PC-9 (cell line): ENCODE data around the gene TANC1. TPM values are rescaled to one million over a fixed set of nuclear protein-coding genes. Genes with fewer than 3 reads are reported as not detected.

ENCODE experiments used
- BruUV-seq: library from RNA; stranded (reverse); fragments of 400-500 nt; replicated peaks from 2 replicates; lab custom pipeline; 2021; lab: Mats Ljungman, UMichigan
- CTCF ChIA-PET: fragments of 300-600 bp; sonication (Branson Sonifier 250); formaldehyde crosslinking; loops from one replicate; lab custom pipeline; 2022; ENCODE audit warnings: antibody characterized with exemption; lab: Charles Lee
- POLR2A ChIA-PET: fragments of 300-600 bp; sonication (Branson Sonifier 250); formaldehyde crosslinking; loops from one replicate; lab custom pipeline; 2022; ENCODE audit warnings: antibody characterized with exemption; ENCODE audit not compliant: unreplicated experiment; lab: Charles Lee
- DNase-seq, 2 experiments: peaks; one replicate each; pipeline versions ENCODE4 v3.0.0 to v3.0.0-alpha.2; 2015 to 2022; ENCODE audit warnings: mixed read lengths in 1 of 2
- H2AFZ ChIP-seq: fragments of 200-600 bp; sonication (generic); 2 replicates; pipeline ENCODE4 v1.8.1; 2017; ENCODE audit warnings: antibody characterized with exemption
- H3F3A ChIP-seq: fragments of 200-600 bp; sonication (generic); 2 replicates; pipeline ENCODE4 v1.8.1; 2017; ENCODE audit warnings: antibody characterized with exemption, mild to moderate bottlenecking, low read depth; ENCODE audit not compliant: insufficient read depth
- H3K27ac ChIP-seq: fragments of 200-600 bp; sonication (generic); 2 replicates; pipeline ENCODE4 v1.6.1; 2016; ENCODE audit warnings: mixed run types
- H3K27me3 ChIP-seq: fragments of 200-600 bp; sonication (generic); 2 replicates; pipeline ENCODE4 v1.6.1; 2016; ENCODE audit warnings: low read depth, mixed run types; ENCODE audit not compliant: insufficient read depth
- H3K36me3 ChIP-seq: fragments of 200-600 bp; sonication (generic); 2 replicates; pipeline ENCODE4 v1.6.1; 2016; ENCODE audit warnings: low read depth, mixed run types
- H3K4me1 ChIP-seq: fragments of 200-600 bp; sonication (generic); replicated peaks from 2 replicates; pipeline ENCODE4 v1.6.1; 2016; ENCODE audit warnings: mixed run types; ENCODE audit not compliant: insufficient read depth
- H3K4me2 ChIP-seq: fragments of 200-600 bp; sonication (generic); 2 replicates; pipeline ENCODE4 v1.6.1; 2017; ENCODE audit warnings: mixed run types
- H3K4me3 ChIP-seq: fragments of 200-600 bp; sonication (generic); 2 replicates; pipeline ENCODE4 v1.6.1; 2016; ENCODE audit warnings: mixed run types
- H3K79me2 ChIP-seq: fragments of 200-600 bp; sonication (generic); 2 replicates; pipeline ENCODE4 v1.6.1; 2017; ENCODE audit warnings: low read depth, mixed run types
- H3K9me2 ChIP-seq: fragments of 200-600 bp; sonication (generic); 2 replicates; pipeline ENCODE4 v1.8.1; 2017; ENCODE audit warnings: mild to moderate bottlenecking; ENCODE audit not compliant: insufficient read depth
- H3K9me3 ChIP-seq: fragments of 200-600 bp; sonication (generic); 2 replicates; pipeline ENCODE4 v1.8.1; 2016; ENCODE audit warnings: low read depth; ENCODE audit not compliant: insufficient read depth
- H4K20me1 ChIP-seq: fragments of 200-600 bp; sonication (generic); 2 replicates; pipeline ENCODE4 v1.8.1; 2017; ENCODE audit not compliant: insufficient read depth
- EZH2 ChIP-seq: fragments of 200-600 bp; sonication (generic); IDR thresholded peaks from 2 replicates; pipeline ENCODE4 v1.8.0; 2017; ENCODE audit warnings: antibody characterized with exemption, low read depth
- intact Hi-C: fragments of 100-400 bp; cut with micrococcal nuclease; formaldehyde crosslinking; loops from one replicate; pipeline ENCODE4 v1.10.0; 2022; ENCODE audit not compliant: unreplicated experiment
- total RNA-seq: library from RNA; stranded (reverse); gene quantifications from 2 replicates; pipeline ENCODE4 v1.2.3, GENCODE V29; 2021
- TF ChIP-seq, protein P1 (sequence below): fragments of 200-600 bp; sonication (generic); conservative IDR thresholded peaks from 2 replicates; pipeline ENCODE4 v1.6.1; 2017; ENCODE audit warnings: mixed run types, antibody characterized with exemption, mild to moderate bottlenecking, moderate library complexity

Gene TANC1
- total RNA-seq, 1 experiment from 2014 or later: 26.0 TPM

GRCh38 chr2:159017837-159018236 lies 49.4 kb downstream of the TANC1 start:
- Histone ChIP-seq H2AFZ (no peak overlapping the region), H3K79me2 (peaks cover 3% of the 10 kb centered on the region; the same call in 1 of the 2 replicates)

DNA sequence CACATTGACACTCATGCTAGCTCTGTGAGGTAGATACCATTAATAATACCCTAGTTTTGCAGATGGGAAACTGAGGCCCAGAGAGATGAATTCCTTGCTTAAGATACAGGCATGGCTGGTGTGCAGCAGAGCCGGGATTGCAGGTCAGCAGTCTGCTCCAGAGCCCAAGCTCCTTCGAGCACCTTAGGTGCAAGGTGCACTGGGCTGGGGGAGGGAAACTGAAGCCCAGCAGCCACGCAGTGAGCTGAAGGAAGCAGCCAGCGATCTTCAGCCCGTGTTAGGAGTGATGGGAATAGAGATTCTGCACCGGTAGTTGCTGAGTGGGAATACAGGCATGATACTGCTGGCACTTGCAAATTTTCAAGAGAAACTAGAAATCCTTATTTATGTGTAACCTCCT lies 50.6 kb downstream of the TANC1 start:
- POLR2A ChIA-PET: no interaction called here

More at GRCh38 chr2:159017837-159018236, 49.4 kb downstream of the TANC1 start:
- H3K4me2 ChIP-seq: no peak overlapping the region
- H3K27me3 ChIP-seq: no peaks in the 10 kb centered on the region
- no peaks in the 10 kb centered on the region for H3K4me1 ChIP-seq
- H3K36me3 ChIP-seq: peaks cover 9% of the 10 kb centered on the region; the same call in 1 of the 2 replicates
- no TSS peak for BruUV-seq
- intact Hi-C loops: no loop called here
- no peak for DNase-seq
- no peaks in the 10 kb centered on the region for H4K20me1 ChIP-seq
- no peaks in the 10 kb centered on the region for H3F3A ChIP-seq
- no peak overlapping the region for H3K27ac ChIP-seq
- H3K4me3 ChIP-seq: no peak overlapping the region
- CTCF ChIA-PET: no interaction called here
- H3K9me3 ChIP-seq: peaks cover 15% of the 10 kb centered on the region; the same call in 1 of the 2 replicates
- TF ChIP-seq EZH2: no peak
- TF ChIP-seq, protein P1, sequence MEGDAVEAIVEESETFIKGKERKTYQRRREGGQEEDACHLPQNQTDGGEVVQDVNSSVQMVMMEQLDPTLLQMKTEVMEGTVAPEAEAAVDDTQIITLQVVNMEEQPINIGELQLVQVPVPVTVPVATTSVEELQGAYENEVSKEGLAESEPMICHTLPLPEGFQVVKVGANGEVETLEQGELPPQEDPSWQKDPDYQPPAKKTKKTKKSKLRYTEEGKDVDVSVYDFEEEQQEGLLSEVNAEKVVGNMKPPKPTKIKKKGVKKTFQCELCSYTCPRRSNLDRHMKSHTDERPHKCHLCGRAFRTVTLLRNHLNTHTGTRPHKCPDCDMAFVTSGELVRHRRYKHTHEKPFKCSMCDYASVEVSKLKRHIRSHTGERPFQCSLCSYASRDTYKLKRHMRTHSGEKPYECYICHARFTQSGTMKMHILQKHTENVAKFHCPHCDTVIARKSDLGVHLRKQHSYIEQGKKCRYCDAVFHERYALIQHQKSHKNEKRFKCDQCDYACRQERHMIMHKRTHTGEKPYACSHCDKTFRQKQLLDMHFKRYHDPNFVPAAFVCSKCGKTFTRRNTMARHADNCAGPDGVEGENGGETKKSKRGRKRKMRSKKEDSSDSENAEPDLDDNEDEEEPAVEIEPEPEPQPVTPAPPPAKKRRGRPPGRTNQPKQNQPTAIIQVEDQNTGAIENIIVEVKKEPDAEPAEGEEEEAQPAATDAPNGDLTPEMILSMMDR: no peak
- H3K9me2 ChIP-seq: no peaks in the 10 kb centered on the region
- POLR2A ChIA-PET: no interaction called here

DNA sequence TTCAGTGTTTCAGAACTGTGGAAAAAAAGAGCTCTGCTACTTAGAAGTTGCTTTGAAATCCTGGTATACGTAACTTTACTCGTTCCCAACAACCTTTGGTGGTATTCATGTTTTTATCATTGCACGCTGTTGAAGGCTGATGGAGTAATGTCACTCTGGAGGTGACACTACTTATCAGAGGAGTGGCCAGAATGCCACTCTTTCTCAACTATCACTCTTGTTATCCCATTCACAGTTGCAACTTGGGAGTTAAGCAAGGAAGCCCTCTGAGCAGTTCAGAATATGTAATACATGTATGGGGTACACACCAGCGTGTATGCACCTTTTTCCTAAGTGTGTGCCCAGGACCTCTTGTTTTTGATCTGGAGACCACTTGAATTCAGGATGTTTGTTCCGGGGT lies 53.6 kb downstream of the TANC1 start:
- Histone ChIP-seq H4K20me1 (no peaks in the 10 kb centered on the region), H3K27ac (no peak overlapping the region), H3K4me2 (no peak overlapping the region), H3K79me2 (peaks cover 12% of the 10 kb centered on the region; the same call in 1 of the 2 replicates), H3K9me2 (no peaks in the 10 kb centered on the region), H2AFZ (no peak overlapping the region), H3K9me3 (no peaks in the 10 kb centered on the region), H3K4me1 (no peaks in the 10 kb centered on the region), H3K4me3 (no peak overlapping the region), H3K27me3 (no peaks in the 10 kb centered on the region), H3F3A (no peaks in the 10 kb centered on the region), H3K36me3 (no peaks in the 10 kb centered on the region)
- DNase-seq: no peak
- BruUV-seq: no TSS peak
- CTCF ChIA-PET: no interaction called here
- TF ChIP-seq, protein P1: no peak
- no peak for TF ChIP-seq EZH2
- intact Hi-C loops: no loop called here
- POLR2A ChIA-PET: no interaction called here

More for the DNA sequence above, 50.6 kb downstream of the TANC1 start:
- H3K9me3 ChIP-seq: peaks cover 11% of the 10 kb centered on the region; the same call in 1 of the 2 replicates
- no peak overlapping the region for H3K27ac ChIP-seq
- no peak overlapping the region for H2AFZ ChIP-seq
- intact Hi-C loops: no loop called here
- H3K4me2 ChIP-seq: no peak overlapping the region
- no peaks in the 10 kb centered on the region for H4K20me1 ChIP-seq
- no peak for TF ChIP-seq EZH2
- TF ChIP-seq, protein P1: no peak
- BruUV-seq: no TSS peak
- H3K4me3 ChIP-seq: no peak overlapping the region
- H3K27me3 ChIP-seq: no peaks in the 10 kb centered on the region
- no peaks in the 10 kb centered on the region; the same call in 1 of the 2 replicates for H3K79me2 ChIP-seq
- no peaks in the 10 kb centered on the region for H3K4me1 ChIP-seq
- CTCF ChIA-PET: no interaction called here
- H3K36me3 ChIP-seq: peaks cover 9% of the 10 kb centered on the region; the same call in 1 of the 2 replicates
- DNase-seq: no peak
- H3F3A ChIP-seq: no peaks in the 10 kb centered on the region
- no peaks in the 10 kb centered on the region for H3K9me2 ChIP-seq
